GM19238 (cell line): ENCODE measurements around the gene OPA3.
A peak's percentile ranks its signal among the peaks of the same experiment; 100 is the strongest.

ENCODE experiments used
- DNase-seq: peaks from one replicate; pipeline ENCODE4 v3.0.0; 2011; ENCODE audit warnings: low spot score; ENCODE audit not compliant: insufficient read length

Gene OPA3

GRCh38 chr19:45505151-45505995 is 79.2 kb downstream of the OPA3 start:
- no peak for DNase-seq

DNA sequence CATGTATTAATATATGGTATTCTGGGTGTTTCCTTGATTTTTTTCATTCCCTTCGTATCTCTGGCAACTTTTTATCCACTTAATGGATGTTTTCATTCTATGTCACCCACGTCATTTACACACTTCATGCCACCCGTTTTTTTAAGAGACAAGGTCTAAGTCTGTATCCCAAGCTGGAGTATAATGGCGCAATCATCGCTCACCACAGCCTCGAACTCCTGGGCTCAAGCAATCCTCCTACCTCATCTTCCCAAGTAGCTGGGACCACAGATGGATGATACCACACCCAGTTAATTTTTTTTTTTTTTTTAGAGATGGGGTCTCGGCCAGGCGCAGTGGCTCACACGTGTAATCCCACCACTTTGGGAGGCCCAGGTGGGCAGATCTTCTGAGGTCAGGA is 80.7 kb downstream of the OPA3 start:
- no peak for DNase-seq

DNA sequence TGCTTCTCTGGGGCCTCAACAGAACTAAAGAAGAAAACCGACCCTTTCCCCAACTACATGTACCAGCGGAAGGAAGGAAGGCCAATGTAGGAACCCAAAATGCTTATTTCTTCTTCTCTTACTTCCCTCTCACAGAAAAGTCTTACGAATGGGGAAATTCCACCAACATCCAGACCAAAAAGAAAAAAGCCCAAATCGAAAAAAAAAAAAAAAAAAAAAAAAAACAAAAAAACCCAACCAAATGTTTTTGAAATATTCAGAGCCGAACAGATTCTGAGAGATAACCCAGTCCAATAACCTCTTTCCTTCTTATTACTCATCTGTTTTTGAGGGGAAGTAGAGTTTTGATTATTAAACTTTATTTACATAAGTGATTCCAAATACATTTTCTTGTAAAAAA is 82.5 kb downstream of the OPA3 start:
- DNase-seq = no peak

GRCh38 chr19:45501730-45502014 is 82.9 kb downstream of the OPA3 start:
- DNase-seq = no peak

GRCh38 chr19:45500918-45501729 is 83.5 kb downstream of the OPA3 start:
- no peak for DNase-seq

GRCh38 chr19:45499196-45500180 is 85.1 kb downstream of the OPA3 start:
- DNase-seq = no peak

GRCh38 chr19:45498411-45499195 is 86.0 kb downstream of the OPA3 start, which contains the start of gene PPM1N:
Gene PPM1N, plus strand, starts transcription at chr19:45498443. Its CDS starts 30 bp downstream, at chr19:45498473.
- no peak for DNase-seq

GRCh38 chr19:45497791-45498190 is 86.8 kb downstream of the OPA3 start:
- DNase-seq = no peak

- DNase-seq = no peak
These were observed 88.2 kb downstream of the OPA3 start for GRCh38 chr19:45496349-45496953.

DNA sequence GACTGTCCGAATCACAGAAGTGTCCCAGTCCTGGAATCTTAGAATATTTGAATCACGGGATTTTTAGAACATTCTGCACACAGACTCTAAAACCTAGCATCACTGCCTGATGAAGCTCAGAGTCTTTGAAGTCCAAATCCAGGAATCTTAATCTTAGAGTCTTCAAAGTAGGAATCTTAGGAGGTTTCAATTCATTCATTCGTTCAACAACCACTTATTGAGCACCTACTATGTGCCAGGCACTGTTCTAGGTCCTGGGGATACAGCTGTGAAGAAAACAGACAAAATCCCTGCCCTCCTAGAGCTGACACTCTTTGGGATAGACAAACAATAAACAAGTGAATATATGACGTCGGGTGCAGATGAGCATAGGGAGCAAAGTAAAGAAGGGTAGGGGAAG is 89.4 kb downstream of the OPA3 start:
- DNase-seq = no peak

- no peak for DNase-seq
These were observed 90.2 kb downstream of the OPA3 start for GRCh38 chr19:45494261-45494916.

DNA sequence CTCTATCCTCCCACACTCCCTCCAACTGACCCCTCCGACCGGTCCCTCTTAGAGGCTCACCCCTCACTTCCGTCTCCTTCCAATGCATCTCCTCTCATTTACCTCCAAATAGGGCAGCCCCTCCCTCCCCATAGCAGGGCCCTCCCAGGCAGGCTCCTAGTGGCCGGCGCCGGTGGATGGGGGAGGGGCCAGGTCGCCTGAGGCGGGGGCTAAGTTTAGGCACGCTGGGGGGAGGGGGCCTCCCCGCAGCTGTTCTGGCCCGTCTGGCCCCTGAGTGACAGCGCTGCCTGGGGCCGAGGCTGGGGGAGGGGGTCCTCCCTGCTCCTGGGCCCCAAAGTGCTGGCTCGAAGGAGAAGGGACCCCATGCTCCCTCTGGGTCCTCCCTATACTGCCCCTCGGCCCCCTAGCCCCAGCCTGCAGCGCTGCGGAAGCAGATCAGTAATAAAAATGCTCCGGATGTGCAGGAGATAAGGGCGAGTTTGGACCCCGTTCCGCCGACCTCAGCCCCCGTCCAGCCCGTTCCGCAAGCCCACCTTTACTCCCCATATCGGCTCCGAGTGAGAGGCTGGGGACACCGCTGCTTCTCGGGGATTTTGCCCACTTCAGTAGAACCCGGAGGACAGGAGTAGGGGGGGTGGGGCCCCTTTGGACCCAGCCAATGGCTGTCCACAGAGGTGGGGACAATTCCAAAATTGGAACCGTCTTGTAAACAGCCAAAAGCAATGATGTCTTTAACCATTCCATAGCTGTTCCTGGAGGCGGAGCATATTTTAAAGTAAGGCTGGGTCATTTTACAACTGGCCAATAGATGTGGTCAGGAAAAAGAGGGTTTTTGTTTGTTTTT is 91.8 kb downstream of the OPA3 start:
- DNase-seq = no peak

- DNase-seq = no peak
These were observed 92.4 kb downstream of the OPA3 start for GRCh38 chr19:45492137-45492626.

GRCh38 chr19:45489216-45489855 is 95.3 kb downstream of the OPA3 start:
- no peak for DNase-seq

DNA sequence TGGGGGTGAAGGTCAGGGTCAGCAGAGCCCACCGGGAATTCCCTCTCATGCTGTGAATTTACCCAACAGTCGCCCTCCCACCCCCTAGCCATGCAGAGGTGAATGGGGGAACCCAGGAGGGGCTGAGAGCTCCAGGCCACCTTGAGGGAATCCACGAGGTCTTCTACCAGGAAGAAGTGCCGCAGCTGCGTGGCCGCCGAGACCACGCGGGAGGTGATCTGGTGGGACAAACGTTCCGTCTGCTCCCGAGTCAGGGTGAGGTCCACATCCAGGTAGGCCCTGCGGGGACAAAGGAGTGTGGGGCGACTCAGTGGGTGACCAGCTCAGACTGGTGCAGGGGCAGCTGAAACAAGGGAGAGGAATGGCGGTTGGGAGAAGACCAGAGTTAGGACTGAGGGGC is 95.9 kb downstream of the OPA3 start:
- DNase-seq = no peak

DNA sequence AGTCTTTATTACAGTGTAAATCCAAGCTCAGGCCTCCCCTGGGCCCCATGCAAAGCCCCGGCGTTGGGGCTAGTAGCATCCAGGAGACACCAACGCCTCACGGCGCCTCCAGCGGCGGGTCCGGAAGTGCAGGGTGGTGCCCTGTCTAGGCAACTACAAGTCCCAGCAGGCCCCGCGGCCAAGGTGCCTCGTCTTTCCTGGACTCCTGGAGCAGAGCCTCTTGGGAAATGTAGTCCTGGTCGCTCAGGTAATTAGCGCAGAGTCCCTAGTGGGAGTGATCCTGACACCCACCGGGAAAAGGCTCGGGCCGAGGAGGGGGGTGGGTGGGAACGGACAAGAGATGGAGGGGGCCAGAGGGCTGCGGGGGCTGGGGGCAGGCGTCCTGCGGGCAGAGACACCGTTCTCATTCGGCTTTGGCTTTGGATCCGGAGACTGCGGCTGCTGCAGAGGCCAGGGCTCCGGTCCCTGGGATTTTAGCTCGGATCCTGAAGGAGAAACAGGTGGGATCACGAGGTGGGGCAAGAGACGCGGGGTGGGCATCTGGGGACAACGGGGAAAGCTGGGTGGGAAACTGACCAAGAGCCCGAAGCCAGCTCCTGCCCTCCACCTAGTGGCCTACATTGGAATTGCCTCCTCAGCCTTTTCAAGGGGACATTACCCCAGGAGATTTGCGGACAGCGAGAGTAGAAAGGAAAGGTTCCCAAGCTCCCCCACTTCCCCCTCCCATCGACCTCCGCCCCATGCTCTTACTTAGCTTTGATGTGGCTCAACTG is 99.1 kb downstream of the OPA3 start:
- peak; percentile 88 for DNase-seq

- no peak for DNase-seq
These were observed 100.2 kb downstream of the OPA3 start for GRCh38 chr19:45484273-45484945.
